Neural progenitor cell (in vitro differentiated cells): ENCODE results near the gene UFL1. TPM values are rescaled to one million over a fixed set of nuclear protein-coding genes. Genes with fewer than 3 reads are reported as not detected.

Source experiments
- DNase-seq: peaks from one replicate; pipeline ENCODE4 v3.0.0-alpha.2; 2016; ENCODE audit warnings: low spot score
- H2AFZ ChIP-seq: fragments of 200-600 bp; sonication (generic); replicated peaks from 2 replicates; pipeline ENCODE4 v1.6.1; 2016; ENCODE audit warnings: antibody characterized with exemption
- H3F3A ChIP-seq: fragments of 200-600 bp; sonication (generic); 2 replicates; pipeline ENCODE4 v1.6.1; 2016; ENCODE audit warnings: antibody characterized with exemption, low read depth
- H3K27ac ChIP-seq: fragments of 200-600 bp; sonication (generic); 2 replicates; pipeline ENCODE4 v1.5.1; 2016; ENCODE audit warnings: mild to moderate bottlenecking
- H3K27me3 ChIP-seq: fragments of 200-600 bp; sonication (generic); 2 replicates; pipeline ENCODE4 v1.6.1; 2016; ENCODE audit warnings: mild to moderate bottlenecking, moderate library complexity
- H3K36me3 ChIP-seq: fragments of 200-600 bp; sonication (generic); 2 replicates; pipeline ENCODE4 v1.5.1; 2016
- H3K4me1 ChIP-seq: fragments of 200-600 bp; sonication (generic); 2 replicates; pipeline ENCODE4 v1.6.1; 2016; ENCODE audit warnings: mixed run types
- H3K4me2 ChIP-seq: fragments of 200-600 bp; sonication (generic); 2 replicates; pipeline ENCODE4 v1.6.1; 2016
- H3K4me3 ChIP-seq: fragments of 200-600 bp; sonication (generic); 2 replicates; pipeline ENCODE4 v1.5.1; 2016
- H3K79me2 ChIP-seq: fragments of 200-600 bp; sonication (generic); 2 replicates; pipeline ENCODE4 v1.6.1; 2016; ENCODE audit warnings: low read depth
- H3K9ac ChIP-seq: fragments of 200-600 bp; sonication (generic); 2 replicates; pipeline ENCODE4 v1.6.1; 2016
- H3K9me3 ChIP-seq: fragments of 200-600 bp; sonication (generic); 2 replicates; pipeline ENCODE4 v1.5.1; 2016; ENCODE audit warnings: low read depth
- H4K20me1 ChIP-seq: fragments of 200-600 bp; sonication (generic); 2 replicates; pipeline ENCODE4 v1.6.1; 2016; ENCODE audit warnings: low read depth
- H3K27ac Mint-ChIP-seq: 3 replicates; pipeline ENCODE4 v1.8.0; 2021; ENCODE audit warnings: mixed read lengths
- H3K27me3 Mint-ChIP-seq: 2 replicates; pipeline ENCODE4 v1.8.0; 2022; ENCODE audit warnings: low read depth, mild to moderate bottlenecking, inconsistent platforms, moderate library complexity, mixed read lengths; ENCODE audit not compliant: insufficient read depth
- H3K36me3 Mint-ChIP-seq: 3 replicates; pipeline ENCODE4 v1.8.0; 2021; ENCODE audit warnings: mixed read lengths
- H3K4me1 Mint-ChIP-seq: 3 replicates; pipeline ENCODE4 v1.8.0; 2021; ENCODE audit warnings: mixed read lengths
- H3K4me3 Mint-ChIP-seq: 3 replicates; pipeline ENCODE4 v1.8.0; 2021; ENCODE audit warnings: mild to moderate bottlenecking, moderate library complexity, mixed read lengths
- H3K9me3 Mint-ChIP-seq: 3 replicates; pipeline ENCODE4 v1.8.0; 2020; ENCODE audit warnings: mixed read lengths
- EZH2 ChIP-seq: fragments of 200-600 bp; sonication (generic); IDR thresholded peaks from 2 replicates; pipeline ENCODE4 v1.6.1; 2017; ENCODE audit warnings: antibody characterized with exemption, mild to moderate bottlenecking, moderate library complexity
- EZH2phosphoT487 ChIP-seq: fragments of 200-600 bp; sonication (generic); IDR thresholded peaks from 2 replicates; pipeline ENCODE4 v1.6.1; 2017; ENCODE audit warnings: antibody characterized with exemption
- total RNA-seq: library from RNA; depleted of rRNA; stranded (reverse); fragments of >200 nt; gene quantifications from 2 replicates; pipeline ENCODE4 v1.2.3, GENCODE V29; 2015; ENCODE audit warnings: low replicate concordance
- TF ChIP-seq, protein P1 (sequence below): fragments of 200-600 bp; sonication (generic); IDR thresholded peaks from 2 replicates; pipeline ENCODE4 v1.5.1; 2017; ENCODE audit warnings: antibody characterized with exemption, mild to moderate bottlenecking

UFL1 gene
- total RNA-seq, 1 donor from 2014 or later = 38.2 TPM

DNA sequence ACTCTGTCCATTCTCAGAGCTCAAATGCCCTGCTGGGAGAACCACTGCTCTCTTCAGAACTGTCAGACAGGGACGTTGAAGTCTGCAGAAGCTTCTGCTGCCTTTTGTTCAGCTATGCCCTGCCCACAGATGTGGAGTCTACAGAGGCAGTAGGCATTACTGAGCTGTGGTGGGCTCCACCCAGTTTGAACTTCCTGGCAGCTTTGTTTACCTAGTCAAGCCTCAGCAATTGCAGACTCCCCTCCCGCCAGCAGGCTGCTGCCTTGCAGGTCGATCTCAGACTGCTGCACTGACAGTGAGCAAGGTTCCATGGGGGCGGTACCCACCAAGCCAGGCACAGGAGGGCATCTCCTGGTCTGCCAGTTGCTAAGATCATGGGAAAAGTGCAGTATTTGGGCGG, 21.8 kb upstream of the UFL1 start:
- Histone ChIP-seq H3K27me3 (no peaks in the 10 kb centered on the region), H3K4me3 (no peak overlapping the region), H2AFZ (no peak overlapping the region), H3K4me2 (no peak overlapping the region), H3K36me3 (peaks cover 3% of the 10 kb centered on the region), H3K4me1 (no peaks in the 10 kb centered on the region), H3K9me3 (peaks cover 11% of the 10 kb centered on the region), H3K79me2 (no peaks in the 10 kb centered on the region), H4K20me1 (no peaks in the 10 kb centered on the region), H3K27ac (no peak overlapping the region), H3K9ac (no peak overlapping the region), H3F3A (no peaks in the 10 kb centered on the region)
- Mint-ChIP-seq H3K27ac (no peak overlapping the region), H3K36me3 (peaks cover 11% of the 10 kb centered on the region), H3K4me1 (no peaks in the 10 kb centered on the region), H3K4me3 (no peak overlapping the region), H3K9me3 (peaks cover 45% of the 10 kb centered on the region), H3K27me3 (no peaks in the 10 kb centered on the region)
- TF ChIP-seq EZH2phosphoT487 (no peak), EZH2 (no peak)
- TF ChIP-seq, protein P1, sequence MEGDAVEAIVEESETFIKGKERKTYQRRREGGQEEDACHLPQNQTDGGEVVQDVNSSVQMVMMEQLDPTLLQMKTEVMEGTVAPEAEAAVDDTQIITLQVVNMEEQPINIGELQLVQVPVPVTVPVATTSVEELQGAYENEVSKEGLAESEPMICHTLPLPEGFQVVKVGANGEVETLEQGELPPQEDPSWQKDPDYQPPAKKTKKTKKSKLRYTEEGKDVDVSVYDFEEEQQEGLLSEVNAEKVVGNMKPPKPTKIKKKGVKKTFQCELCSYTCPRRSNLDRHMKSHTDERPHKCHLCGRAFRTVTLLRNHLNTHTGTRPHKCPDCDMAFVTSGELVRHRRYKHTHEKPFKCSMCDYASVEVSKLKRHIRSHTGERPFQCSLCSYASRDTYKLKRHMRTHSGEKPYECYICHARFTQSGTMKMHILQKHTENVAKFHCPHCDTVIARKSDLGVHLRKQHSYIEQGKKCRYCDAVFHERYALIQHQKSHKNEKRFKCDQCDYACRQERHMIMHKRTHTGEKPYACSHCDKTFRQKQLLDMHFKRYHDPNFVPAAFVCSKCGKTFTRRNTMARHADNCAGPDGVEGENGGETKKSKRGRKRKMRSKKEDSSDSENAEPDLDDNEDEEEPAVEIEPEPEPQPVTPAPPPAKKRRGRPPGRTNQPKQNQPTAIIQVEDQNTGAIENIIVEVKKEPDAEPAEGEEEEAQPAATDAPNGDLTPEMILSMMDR = no peak
- DNase-seq = no peak

DNA sequence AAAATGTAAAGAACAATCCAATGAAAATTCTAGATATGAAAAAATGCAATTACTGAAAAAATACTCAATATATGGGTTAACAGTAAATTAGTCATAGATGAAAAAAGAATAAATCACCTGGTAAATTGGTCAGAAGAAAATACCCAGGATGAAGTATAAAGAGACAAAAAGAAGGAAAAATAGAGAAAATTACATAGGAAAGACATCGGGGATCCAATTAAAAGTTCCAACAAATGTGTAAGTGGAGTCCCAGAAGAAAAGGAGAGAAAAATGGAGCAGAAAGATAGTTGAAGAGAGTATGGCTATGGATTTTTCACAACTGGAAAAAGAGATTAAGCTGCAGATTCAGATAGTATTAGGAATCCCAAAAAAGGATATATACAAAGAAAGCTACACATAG, 18.7 kb upstream of the UFL1 start:
- H3K79me2 ChIP-seq = no peaks in the 10 kb centered on the region
- peaks cover 7% of the 10 kb centered on the region for H3K9me3 ChIP-seq
- H3K4me3 Mint-ChIP-seq = no peak overlapping the region
- H3K27me3 ChIP-seq = no peaks in the 10 kb centered on the region
- H3K36me3 Mint-ChIP-seq = peaks cover 14% of the 10 kb centered on the region
- H3K36me3 ChIP-seq = peaks cover 3% of the 10 kb centered on the region
- no peak overlapping the region for H3K27ac Mint-ChIP-seq
- H4K20me1 ChIP-seq = no peaks in the 10 kb centered on the region
- no peak overlapping the region for H3K27ac ChIP-seq
- H3K4me3 ChIP-seq = no peak overlapping the region
- H3K9ac ChIP-seq = no peak overlapping the region
- no peaks in the 10 kb centered on the region for H3K4me1 Mint-ChIP-seq
- peaks cover 24% of the 10 kb centered on the region for H3K9me3 Mint-ChIP-seq
- H3K4me1 ChIP-seq = no peaks in the 10 kb centered on the region
- H2AFZ ChIP-seq = no peak overlapping the region
- no peak overlapping the region for H3K4me2 ChIP-seq
- TF ChIP-seq, protein P1 = no peak
- no peak for TF ChIP-seq EZH2
- TF ChIP-seq EZH2phosphoT487 = no peak
- no peak for DNase-seq
- H3F3A ChIP-seq = no peaks in the 10 kb centered on the region
- H3K27me3 Mint-ChIP-seq = peaks cover 2% of the 10 kb centered on the region

DNA sequence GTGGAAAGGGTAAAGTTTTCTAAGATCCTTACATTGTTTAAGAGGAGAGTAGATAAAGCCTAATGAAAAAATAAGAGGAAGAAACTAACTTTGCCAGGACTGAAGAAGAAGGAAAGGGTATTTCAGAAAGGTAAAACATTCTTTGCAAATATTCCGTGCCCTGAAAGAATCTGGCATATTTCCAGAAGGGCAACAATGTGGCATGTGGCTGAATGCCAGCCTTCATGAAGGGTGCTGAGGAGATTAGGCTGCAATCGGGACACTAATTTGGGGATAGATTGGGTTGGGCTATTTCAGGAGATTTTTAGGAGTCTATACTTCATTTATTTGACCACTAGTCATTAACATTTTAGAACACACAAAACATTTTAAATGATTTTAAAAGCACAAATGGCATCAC, 16.2 kb upstream of the UFL1 start:
- Histone ChIP-seq H2AFZ (no peak overlapping the region), H3K9me3 (peaks cover 7% of the 10 kb centered on the region), H3K4me2 (no peak overlapping the region), H3K79me2 (no peaks in the 10 kb centered on the region), H3K27ac (no peak overlapping the region), H3K4me3 (no peak overlapping the region), H3K4me1 (no peaks in the 10 kb centered on the region), H4K20me1 (no peaks in the 10 kb centered on the region), H3K36me3 (peaks cover 2% of the 10 kb centered on the region), H3K27me3 (no peaks in the 10 kb centered on the region), H3F3A (no peaks in the 10 kb centered on the region), H3K9ac (no peak overlapping the region)
- peaks cover 2% of the 10 kb centered on the region for H3K27me3 Mint-ChIP-seq
- H3K4me3 Mint-ChIP-seq = no peak overlapping the region
- H3K36me3 Mint-ChIP-seq = peaks cover 20% of the 10 kb centered on the region
- no peaks in the 10 kb centered on the region for H3K4me1 Mint-ChIP-seq
- TF ChIP-seq EZH2 (no peak), EZH2phosphoT487 (no peak)
- TF ChIP-seq, protein P1 = no peak
- peaks cover 22% of the 10 kb centered on the region for H3K9me3 Mint-ChIP-seq
- no peak for DNase-seq
- no peak overlapping the region for H3K27ac Mint-ChIP-seq

DNA sequence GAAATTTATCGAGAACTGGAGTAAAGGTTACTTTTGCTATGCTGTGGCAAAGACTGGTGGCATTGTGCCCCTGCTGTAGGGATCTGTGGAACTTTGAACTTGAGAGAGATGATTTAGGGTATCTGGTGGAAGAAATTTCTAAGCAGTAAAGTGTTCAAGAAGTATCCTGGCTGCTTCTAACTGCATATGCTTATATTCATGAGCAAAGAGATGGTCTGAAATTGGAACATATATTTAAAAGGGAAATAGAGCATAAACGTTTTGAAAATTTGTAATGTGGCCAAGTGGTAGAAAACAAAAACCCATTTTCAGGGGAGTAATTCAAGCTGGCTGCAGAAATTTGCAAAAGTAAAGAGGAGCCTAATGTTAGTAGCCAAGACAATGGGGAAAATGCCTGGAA, 12.3 kb upstream of the UFL1 start:
- no peaks in the 10 kb centered on the region for H3K27me3 ChIP-seq
- no peaks in the 10 kb centered on the region for H3K36me3 ChIP-seq
- Mint-ChIP-seq H3K9me3 (peaks cover 10% of the 10 kb centered on the region), H3K4me3 (no peak overlapping the region), H3K27me3 (peaks cover 2% of the 10 kb centered on the region), H3K27ac (no peak overlapping the region), H3K4me1 (no peaks in the 10 kb centered on the region), H3K36me3 (peaks cover 21% of the 10 kb centered on the region)
- no peaks in the 10 kb centered on the region for H3F3A ChIP-seq
- H2AFZ ChIP-seq = no peak overlapping the region
- no peaks in the 10 kb centered on the region for H3K9me3 ChIP-seq
- H3K4me2 ChIP-seq = no peak overlapping the region
- no peak overlapping the region for H3K4me3 ChIP-seq
- H3K4me1 ChIP-seq = no peaks in the 10 kb centered on the region
- no peaks in the 10 kb centered on the region for H4K20me1 ChIP-seq
- H3K9ac ChIP-seq = no peak overlapping the region
- H3K79me2 ChIP-seq = no peaks in the 10 kb centered on the region
- no peak for TF ChIP-seq EZH2phosphoT487
- TF ChIP-seq EZH2 = no peak
- TF ChIP-seq, protein P1 = no peak
- H3K27ac ChIP-seq = no peak overlapping the region
- DNase-seq = no peak
